OCI-LY3 (cell line): Measurements from ENCODE around the gene NCBP3.

Source experiments
- CTCF ChIP-seq: fragments of 200-600, 300-600 bp; sonication (generic); IDR thresholded peaks from 2 replicates; pipeline ENCODE4 v1.5.1; 2014; ENCODE audit warnings: antibody characterized with exemption, low read length, low read depth
- EZH2phosphoT487 ChIP-seq: fragments of 200-600 bp; shearing (Covaris generic); IDR thresholded peaks from 2 replicates; pipeline ENCODE4 v1.6.1; 2018; ENCODE audit warnings: antibody characterized with exemption, mixed run types, low read depth

GRCh38 chr17:3754458-3755334 is 91.3 kb downstream of the NCBP3 start:
- TF ChIP-seq CTCF, result no peak
- TF ChIP-seq EZH2phosphoT487, result no peak
